ENCODE data around the gene CYP2A6. TPM values are rescaled to one million over a fixed set of nuclear protein-coding genes. Genes with fewer than 3 reads are reported as not detected.

Gene CYP2A6
- total and polyA plus RNA-seq, 3 donors from 2014 or later: not detected

- peak overlapping the region; percentile 26 to 56 for H3K4me3 ChIP-seq
- DNase-seq: no peak
- no peaks in the 10 kb centered on the region for H3K27me3 ChIP-seq
- H3K9me3 ChIP-seq: no peaks in the 10 kb centered on the region
- H3K36me3 ChIP-seq (ENCODE audit: low read depth, missing control alignments): no peaks in the 10 kb centered on the region
- intact Hi-C loops (cut with DNase I; ENCODE audit: low total_unique reads): no loop called here
- WGBS, 2 donors: 19% methylated on average over 8 of the region's 14 CpGs; no CpG with 5 or more reads in 1 of the 2 donors
- TF ChIP-seq, protein P1, sequence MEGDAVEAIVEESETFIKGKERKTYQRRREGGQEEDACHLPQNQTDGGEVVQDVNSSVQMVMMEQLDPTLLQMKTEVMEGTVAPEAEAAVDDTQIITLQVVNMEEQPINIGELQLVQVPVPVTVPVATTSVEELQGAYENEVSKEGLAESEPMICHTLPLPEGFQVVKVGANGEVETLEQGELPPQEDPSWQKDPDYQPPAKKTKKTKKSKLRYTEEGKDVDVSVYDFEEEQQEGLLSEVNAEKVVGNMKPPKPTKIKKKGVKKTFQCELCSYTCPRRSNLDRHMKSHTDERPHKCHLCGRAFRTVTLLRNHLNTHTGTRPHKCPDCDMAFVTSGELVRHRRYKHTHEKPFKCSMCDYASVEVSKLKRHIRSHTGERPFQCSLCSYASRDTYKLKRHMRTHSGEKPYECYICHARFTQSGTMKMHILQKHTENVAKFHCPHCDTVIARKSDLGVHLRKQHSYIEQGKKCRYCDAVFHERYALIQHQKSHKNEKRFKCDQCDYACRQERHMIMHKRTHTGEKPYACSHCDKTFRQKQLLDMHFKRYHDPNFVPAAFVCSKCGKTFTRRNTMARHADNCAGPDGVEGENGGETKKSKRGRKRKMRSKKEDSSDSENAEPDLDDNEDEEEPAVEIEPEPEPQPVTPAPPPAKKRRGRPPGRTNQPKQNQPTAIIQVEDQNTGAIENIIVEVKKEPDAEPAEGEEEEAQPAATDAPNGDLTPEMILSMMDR (IDR thresholded peaks at IDR 0.05): no peak
- TF ChIP-seq POLR2A (IDR thresholded peaks at IDR 0.05): no peak
- H3K4me1 ChIP-seq: peaks cover 42% of the 10 kb centered on the region
- peak overlapping the region in 1 of 2 donors; percentile 75 for H3K27ac ChIP-seq
These were observed 40.1 kb downstream of the CYP2A6 start for GRCh38 chr19:40810160-40810559.

DNA sequence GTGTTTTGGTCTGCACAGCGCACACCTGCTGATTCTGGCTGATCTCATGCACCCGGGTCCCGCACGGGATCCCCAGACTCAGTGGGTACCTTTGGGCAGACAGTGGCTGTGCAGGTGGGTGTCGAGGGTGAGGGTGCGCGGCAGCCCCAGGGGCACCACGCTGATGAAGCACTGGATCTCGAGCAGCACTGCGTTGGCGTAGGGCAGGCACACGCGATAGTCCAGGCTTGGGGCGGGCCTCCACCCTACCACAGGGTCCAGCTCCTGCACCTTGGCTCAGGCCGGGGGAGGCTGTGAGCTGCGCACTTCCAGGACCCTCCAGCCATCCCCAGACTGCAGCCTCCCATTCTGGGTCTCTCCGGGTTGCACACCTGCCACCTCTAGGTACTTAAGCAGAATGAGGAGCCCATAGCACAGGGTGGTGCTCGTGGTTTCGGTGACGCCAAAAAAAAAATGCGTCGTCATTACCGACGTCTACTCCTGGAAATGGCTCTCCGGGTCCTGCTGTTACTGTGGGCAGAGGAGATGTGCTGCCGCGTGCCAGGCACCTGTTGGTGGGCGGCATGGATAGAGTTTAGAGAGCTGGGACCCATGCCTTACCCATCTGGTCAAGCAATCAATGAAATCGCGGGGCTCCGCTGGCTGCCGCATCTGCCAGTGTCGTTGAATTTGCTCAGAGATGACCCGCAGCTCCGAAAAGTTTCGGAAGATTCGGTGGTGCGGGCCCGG lies 40.7 kb downstream of the CYP2A6 start:
- TF ChIP-seq, protein P1 (IDR thresholded peaks at IDR 0.05): no peak
- TF ChIP-seq POLR2A (IDR thresholded peaks at IDR 0.05): no peak
- intact Hi-C loops (cut with DNase I; ENCODE audit: low total_unique reads): no loop called here
- no peak for DNase-seq
- peaks cover 47% of the 10 kb centered on the region for H3K4me1 ChIP-seq
- H3K4me3 ChIP-seq: no peak overlapping the region
- no peaks in the 10 kb centered on the region for H3K9me3 ChIP-seq
- no peak overlapping the region for H3K27ac ChIP-seq
- 64 to 80% methylated on average over 29 to 39 of the region's 39 CpGs for WGBS, 2 donors
- no peaks in the 10 kb centered on the region for H3K36me3 ChIP-seq (ENCODE audit: low read depth, missing control alignments)
- no peaks in the 10 kb centered on the region for H3K27me3 ChIP-seq

GRCh38 chr19:40808497-40808896 lies 41.8 kb downstream of the CYP2A6 start:
- peaks cover 49% of the 10 kb centered on the region for H3K4me1 ChIP-seq
- H3K27ac ChIP-seq: no peak overlapping the region
- H3K9me3 ChIP-seq: no peaks in the 10 kb centered on the region
- DNase-seq: no peak
- H3K36me3 ChIP-seq (ENCODE audit: low read depth, missing control alignments): no peaks in the 10 kb centered on the region
- intact Hi-C loops (cut with DNase I; ENCODE audit: low total_unique reads): no loop called here
- TF ChIP-seq, protein P1 (IDR thresholded peaks at IDR 0.05): no peak
- TF ChIP-seq POLR2A (IDR thresholded peaks at IDR 0.05): no peak
- H3K4me3 ChIP-seq: no peak overlapping the region
- no peaks in the 10 kb centered on the region for H3K27me3 ChIP-seq
- 83 to 100% methylated on average over 3 to 5 of the region's 5 CpGs for WGBS, 2 donors

DNA sequence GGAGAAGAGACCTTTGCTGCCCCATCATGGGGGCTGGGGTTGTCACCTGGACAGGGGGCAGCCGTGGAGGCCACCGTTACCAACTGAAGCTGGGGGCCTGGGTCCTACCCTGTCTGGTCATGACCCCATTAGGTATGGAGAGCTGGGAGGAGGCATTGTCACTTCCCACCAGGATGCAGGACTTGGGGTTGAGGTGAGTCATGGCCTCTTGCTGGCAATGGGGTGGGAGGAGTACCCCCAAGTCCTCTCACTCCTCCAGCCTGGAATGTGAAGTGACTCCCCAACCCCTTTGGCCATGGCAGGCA lies 42.3 kb downstream of the CYP2A6 start:
- Histone ChIP-seq H3K4me3 (no peak overlapping the region), H3K27me3 (no peaks in the 10 kb centered on the region), H3K4me1 (peaks cover 51% of the 10 kb centered on the region), H3K27ac (no peak overlapping the region), H3K9me3 (no peaks in the 10 kb centered on the region), H3K36me3 (ENCODE audit: low read depth, missing control alignments) (no peaks in the 10 kb centered on the region)
- TF ChIP-seq POLR2A (IDR thresholded peaks at IDR 0.05): no peak
- TF ChIP-seq, protein P1 (IDR thresholded peaks at IDR 0.05): no peak
- no peak for DNase-seq
- intact Hi-C loops (cut with DNase I; ENCODE audit: low total_unique reads): no loop called here
- 78 to 94% methylated on average over 2 of the region's 2 CpGs for WGBS, 2 donors

Measured in testis (tissue), 3 donors.